ENCODE measurements around the gene RBX1. TPM values are rescaled to one million over a fixed set of nuclear protein-coding genes. Genes with fewer than 3 reads are reported as not detected.

The RBX1 gene
- total RNA-seq, 1 donor from 2014 or later: 58.5 TPM

DNA sequence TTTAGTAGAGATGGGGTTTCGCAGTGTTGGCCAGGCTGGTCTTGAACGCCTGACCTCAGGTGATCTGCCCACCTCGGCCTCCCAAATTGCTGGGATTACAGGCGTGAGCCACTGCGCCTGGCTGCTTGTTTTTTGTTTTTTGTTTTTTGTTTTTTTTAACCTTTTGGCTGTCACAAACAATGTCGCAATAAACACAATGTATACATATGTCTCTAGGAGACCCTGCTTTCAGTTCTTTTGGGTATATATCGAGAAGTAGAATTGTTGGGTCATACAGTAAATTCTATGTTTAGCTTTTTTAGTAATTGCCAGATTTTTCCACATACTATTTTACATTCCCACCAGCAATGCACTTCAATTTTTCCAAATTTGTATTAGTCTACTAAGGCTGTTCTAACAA, 28.0 kb downstream of the RBX1 start:
- no peak for DNase-seq (ENCODE audit: extremely low spot score, unreplicated experiment)
- peaks cover 3% of the 10 kb centered on the region for H3K4me1 Mint-ChIP-seq (ENCODE audit: unreplicated experiment)
- H3K9me3 Mint-ChIP-seq (ENCODE audit: unreplicated experiment): no peaks in the 10 kb centered on the region
- H3K4me3 Mint-ChIP-seq (ENCODE audit: unreplicated experiment): no peak overlapping the region
- no peaks in the 10 kb centered on the region for H3K27me3 Mint-ChIP-seq (ENCODE audit: unreplicated experiment)
- no peak overlapping the region for H3K27ac Mint-ChIP-seq (ENCODE audit: unreplicated experiment)
- TF ChIP-seq, protein P1, sequence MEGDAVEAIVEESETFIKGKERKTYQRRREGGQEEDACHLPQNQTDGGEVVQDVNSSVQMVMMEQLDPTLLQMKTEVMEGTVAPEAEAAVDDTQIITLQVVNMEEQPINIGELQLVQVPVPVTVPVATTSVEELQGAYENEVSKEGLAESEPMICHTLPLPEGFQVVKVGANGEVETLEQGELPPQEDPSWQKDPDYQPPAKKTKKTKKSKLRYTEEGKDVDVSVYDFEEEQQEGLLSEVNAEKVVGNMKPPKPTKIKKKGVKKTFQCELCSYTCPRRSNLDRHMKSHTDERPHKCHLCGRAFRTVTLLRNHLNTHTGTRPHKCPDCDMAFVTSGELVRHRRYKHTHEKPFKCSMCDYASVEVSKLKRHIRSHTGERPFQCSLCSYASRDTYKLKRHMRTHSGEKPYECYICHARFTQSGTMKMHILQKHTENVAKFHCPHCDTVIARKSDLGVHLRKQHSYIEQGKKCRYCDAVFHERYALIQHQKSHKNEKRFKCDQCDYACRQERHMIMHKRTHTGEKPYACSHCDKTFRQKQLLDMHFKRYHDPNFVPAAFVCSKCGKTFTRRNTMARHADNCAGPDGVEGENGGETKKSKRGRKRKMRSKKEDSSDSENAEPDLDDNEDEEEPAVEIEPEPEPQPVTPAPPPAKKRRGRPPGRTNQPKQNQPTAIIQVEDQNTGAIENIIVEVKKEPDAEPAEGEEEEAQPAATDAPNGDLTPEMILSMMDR (IDR thresholded peaks at IDR 0.05): no peak
- no peaks in the 10 kb centered on the region for H3K36me3 Mint-ChIP-seq (ENCODE audit: unreplicated experiment)

GRCh38 chr22:40979871-40980270, 28.7 kb downstream of the RBX1 start:
- no peak for DNase-seq (ENCODE audit: extremely low spot score, unreplicated experiment)
- H3K27me3 Mint-ChIP-seq (ENCODE audit: unreplicated experiment): no peaks in the 10 kb centered on the region
- no peaks in the 10 kb centered on the region for H3K9me3 Mint-ChIP-seq (ENCODE audit: unreplicated experiment)
- H3K27ac Mint-ChIP-seq (ENCODE audit: unreplicated experiment): no peak overlapping the region
- TF ChIP-seq, protein P1 (IDR thresholded peaks at IDR 0.05): no peak
- no peak overlapping the region for H3K4me3 Mint-ChIP-seq (ENCODE audit: unreplicated experiment)
- no peaks in the 10 kb centered on the region for H3K36me3 Mint-ChIP-seq (ENCODE audit: unreplicated experiment)
- H3K4me1 Mint-ChIP-seq (ENCODE audit: unreplicated experiment): peaks cover 3% of the 10 kb centered on the region

GRCh38 chr22:40982482-40983385, 31.6 kb downstream of the RBX1 start:
- Mint-ChIP-seq H3K9me3 (ENCODE audit: unreplicated experiment) (no peaks in the 10 kb centered on the region), H3K27ac (ENCODE audit: unreplicated experiment) (no peak overlapping the region), H3K4me3 (ENCODE audit: unreplicated experiment) (no peak overlapping the region), H3K36me3 (ENCODE audit: unreplicated experiment) (no peaks in the 10 kb centered on the region), H3K4me1 (ENCODE audit: unreplicated experiment) (no peaks in the 10 kb centered on the region), H3K27me3 (ENCODE audit: unreplicated experiment) (no peaks in the 10 kb centered on the region)
- TF ChIP-seq, protein P1 (IDR thresholded peaks at IDR 0.05): no peak
- DNase-seq (ENCODE audit: extremely low spot score, unreplicated experiment): no peak

DNA sequence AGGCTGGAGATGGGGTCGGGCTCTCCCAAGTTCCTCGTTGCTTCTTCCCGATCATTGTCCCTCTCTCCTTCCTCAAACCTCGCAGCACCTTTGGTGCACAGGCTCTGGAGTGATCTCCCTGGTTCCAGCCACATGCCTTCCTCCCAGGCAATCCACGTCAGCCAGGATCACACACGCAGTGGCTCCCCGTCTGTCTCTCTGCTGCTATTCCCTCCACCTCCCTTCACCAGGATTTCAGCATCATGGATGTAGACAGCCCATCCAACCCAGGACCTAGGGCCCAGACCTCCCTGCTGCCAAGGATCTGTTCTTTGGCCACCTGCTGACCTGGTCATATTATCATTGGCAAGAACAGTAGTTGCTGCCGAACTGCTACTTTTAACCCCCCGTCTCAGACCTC, 40.1 kb downstream of the RBX1 start:
- Mint-ChIP-seq H3K9me3 (ENCODE audit: unreplicated experiment) (no peaks in the 10 kb centered on the region), H3K27me3 (ENCODE audit: unreplicated experiment) (peaks cover 38% of the 10 kb centered on the region), H3K36me3 (ENCODE audit: unreplicated experiment) (no peaks in the 10 kb centered on the region), H3K4me3 (ENCODE audit: unreplicated experiment) (no peak overlapping the region), H3K27ac (ENCODE audit: unreplicated experiment) (no peak overlapping the region), H3K4me1 (ENCODE audit: unreplicated experiment) (no peaks in the 10 kb centered on the region)
- TF ChIP-seq, protein P1 (IDR thresholded peaks at IDR 0.05): no peak
- DNase-seq (ENCODE audit: extremely low spot score, unreplicated experiment): no peak

DNA sequence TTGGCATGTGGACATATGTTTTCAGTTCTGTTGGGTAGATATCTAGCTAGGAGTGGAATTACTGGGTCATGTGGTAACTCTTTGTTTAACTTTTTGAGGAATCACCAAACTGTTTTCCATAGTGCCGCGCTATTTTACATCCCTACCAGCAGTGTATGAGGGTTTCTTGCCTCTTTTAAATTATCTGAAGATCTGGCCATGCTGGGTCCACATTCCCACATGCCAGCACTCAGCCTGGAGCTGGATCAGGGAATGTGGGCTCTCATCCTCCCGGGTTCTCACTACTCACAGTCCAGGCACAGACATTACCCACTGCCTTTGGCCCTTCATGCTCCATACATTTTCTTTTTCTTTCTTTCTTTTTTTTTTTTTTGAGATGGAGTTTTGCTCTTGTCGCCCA, 44.6 kb downstream of the RBX1 start:
- no peaks in the 10 kb centered on the region for H3K36me3 Mint-ChIP-seq (ENCODE audit: unreplicated experiment)
- H3K4me3 Mint-ChIP-seq (ENCODE audit: unreplicated experiment): no peak overlapping the region
- H3K27ac Mint-ChIP-seq (ENCODE audit: unreplicated experiment): no peak overlapping the region
- no peaks in the 10 kb centered on the region for H3K4me1 Mint-ChIP-seq (ENCODE audit: unreplicated experiment)
- H3K9me3 Mint-ChIP-seq (ENCODE audit: unreplicated experiment): peaks cover 6% of the 10 kb centered on the region
- no peak for DNase-seq (ENCODE audit: extremely low spot score, unreplicated experiment)
- TF ChIP-seq, protein P1 (IDR thresholded peaks at IDR 0.05): no peak
- H3K27me3 Mint-ChIP-seq (ENCODE audit: unreplicated experiment): peaks cover 29% of the 10 kb centered on the region
